ENCODE data around the gene BDKRB2.

DNA sequence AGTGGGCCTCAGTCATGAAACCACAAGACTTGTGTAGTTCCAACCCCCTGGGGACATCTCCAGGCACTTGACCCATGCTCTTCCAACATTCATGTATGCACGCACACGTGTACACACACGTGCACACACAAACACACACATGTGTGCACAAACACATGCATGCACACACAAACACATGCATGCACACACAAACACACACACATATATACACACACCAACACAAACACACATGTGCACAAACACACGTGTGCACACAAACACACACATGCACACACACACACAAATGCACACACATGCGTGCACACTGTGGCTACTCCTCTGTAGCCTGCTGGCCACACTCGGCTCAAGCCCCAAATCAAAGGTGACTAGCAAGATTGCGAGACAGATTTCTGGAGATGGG is 22.8 kb downstream of the BDKRB2 start:
- TF ChIP-seq CTCF (IDR thresholded peaks at IDR 0.05) (no peak), ZFX (IDR thresholded peaks at IDR 0.05; ENCODE audit: borderline replicate concordance) (no peak)
